ENCODE measurements around the gene TBC1D8. TPM values are rescaled to one million over a fixed set of nuclear protein-coding genes. Genes with fewer than 3 reads are reported as not detected.

Gene TBC1D8
- total and polyA plus RNA-seq, 2 of the 13 experiments (the other 11 are each of a cell fraction or from before 2014, with no cell fraction given): 45.1 to 95.4 TPM

- TF ChIP-seq ZNF841 (CRISPR knock-in tag; IDR thresholded peaks at IDR 0.05; ENCODE audit: borderline replicate concordance) (0 out of 2 replicates have a peak, but pooled peaks have one; percentile 28), KAT7 (CRISPR knock-in tag; IDR thresholded peaks at IDR 0.05; ENCODE audit: borderline replicate concordance) (0 out of 2 replicates have a peak, but pooled peaks have one; percentile 14), SSRP1 (CRISPR knock-in tag; IDR thresholded peaks at IDR 0.05) (peak; percentile 68; the same call in 1 of the 2 replicates), ZNF343 (CRISPR knock-in tag; IDR thresholded peaks at IDR 0.05) (no peak), ZBTB49 (CRISPR knock-in tag; IDR thresholded peaks at IDR 0.05; ENCODE audit: borderline replicate concordance) (no peak), SP1 (IDR thresholded peaks at IDR 0.05) (no peak), SP1 (CRISPR knock-in tag; IDR thresholded peaks at IDR 0.05) (peak; percentile 68; the same call in 1 of the 2 replicates), ZNF777 (CRISPR knock-in tag; IDR thresholded peaks at IDR 0.05) (peak; percentile 75), BCLAF1 (IDR thresholded peaks at IDR 0.05) (no peak), ZNF761 (CRISPR knock-in tag; conservative IDR thresholded peaks at IDR 0.05) (peak; percentile 46; the same call in 1 of the 2 replicates), TRAFD1 (CRISPR knock-in tag; IDR thresholded peaks at IDR 0.05; ENCODE audit: borderline replicate concordance) (no peak), SIN3A (IDR thresholded peaks at IDR 0.05; ENCODE audit: borderline replicate concordance, low read depth, low read length) (peak; percentile 79; the same call in 1 of the 2 replicates), ZNF550 (CRISPR knock-in tag; IDR thresholded peaks at IDR 0.05; ENCODE audit: borderline replicate concordance) (no peak), ZNF792 (CRISPR knock-in tag; IDR thresholded peaks at IDR 0.05) (peak; percentile 52; the same call in 1 of the 2 replicates)
- TF ChIP-seq, protein P1, sequence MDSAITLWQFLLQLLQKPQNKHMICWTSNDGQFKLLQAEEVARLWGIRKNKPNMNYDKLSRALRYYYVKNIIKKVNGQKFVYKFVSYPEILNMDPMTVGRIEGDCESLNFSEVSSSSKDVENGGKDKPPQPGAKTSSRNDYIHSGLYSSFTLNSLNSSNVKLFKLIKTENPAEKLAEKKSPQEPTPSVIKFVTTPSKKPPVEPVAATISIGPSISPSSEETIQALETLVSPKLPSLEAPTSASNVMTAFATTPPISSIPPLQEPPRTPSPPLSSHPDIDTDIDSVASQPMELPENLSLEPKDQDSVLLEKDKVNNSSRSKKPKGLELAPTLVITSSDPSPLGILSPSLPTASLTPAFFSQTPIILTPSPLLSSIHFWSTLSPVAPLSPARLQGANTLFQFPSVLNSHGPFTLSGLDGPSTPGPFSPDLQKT (CRISPR knock-in tag; IDR thresholded peaks at IDR 0.05; ENCODE audit: borderline replicate concordance): no peak
- TF ChIP-seq, protein P2, sequence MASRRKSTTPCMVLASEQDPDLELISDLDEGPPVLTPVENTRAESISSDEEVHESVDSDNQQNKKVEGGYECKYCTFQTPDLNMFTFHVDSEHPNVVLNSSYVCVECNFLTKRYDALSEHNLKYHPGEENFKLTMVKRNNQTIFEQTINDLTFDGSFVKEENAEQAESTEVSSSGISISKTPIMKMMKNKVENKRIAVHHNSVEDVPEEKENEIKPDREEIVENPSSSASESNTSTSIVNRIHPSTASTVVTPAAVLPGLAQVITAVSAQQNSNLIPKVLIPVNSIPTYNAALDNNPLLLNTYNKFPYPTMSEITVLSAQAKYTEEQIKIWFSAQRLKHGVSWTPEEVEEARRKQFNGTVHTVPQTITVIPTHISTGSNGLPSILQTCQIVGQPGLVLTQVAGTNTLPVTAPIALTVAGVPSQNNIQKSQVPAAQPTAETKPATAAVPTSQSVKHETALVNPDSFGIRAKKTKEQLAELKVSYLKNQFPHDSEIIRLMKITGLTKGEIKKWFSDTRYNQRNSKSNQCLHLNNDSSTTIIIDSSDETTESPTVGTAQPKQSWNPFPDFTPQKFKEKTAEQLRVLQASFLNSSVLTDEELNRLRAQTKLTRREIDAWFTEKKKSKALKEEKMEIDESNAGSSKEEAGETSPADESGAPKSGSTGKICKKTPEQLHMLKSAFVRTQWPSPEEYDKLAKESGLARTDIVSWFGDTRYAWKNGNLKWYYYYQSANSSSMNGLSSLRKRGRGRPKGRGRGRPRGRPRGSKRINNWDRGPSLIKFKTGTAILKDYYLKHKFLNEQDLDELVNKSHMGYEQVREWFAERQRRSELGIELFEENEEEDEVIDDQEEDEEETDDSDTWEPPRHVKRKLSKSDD (CRISPR knock-in tag; IDR thresholded peaks at IDR 0.05; ENCODE audit: low read depth): peak; percentile 47; the same call in 1 of the 2 replicates
- TF ChIP-seq, protein P3, sequence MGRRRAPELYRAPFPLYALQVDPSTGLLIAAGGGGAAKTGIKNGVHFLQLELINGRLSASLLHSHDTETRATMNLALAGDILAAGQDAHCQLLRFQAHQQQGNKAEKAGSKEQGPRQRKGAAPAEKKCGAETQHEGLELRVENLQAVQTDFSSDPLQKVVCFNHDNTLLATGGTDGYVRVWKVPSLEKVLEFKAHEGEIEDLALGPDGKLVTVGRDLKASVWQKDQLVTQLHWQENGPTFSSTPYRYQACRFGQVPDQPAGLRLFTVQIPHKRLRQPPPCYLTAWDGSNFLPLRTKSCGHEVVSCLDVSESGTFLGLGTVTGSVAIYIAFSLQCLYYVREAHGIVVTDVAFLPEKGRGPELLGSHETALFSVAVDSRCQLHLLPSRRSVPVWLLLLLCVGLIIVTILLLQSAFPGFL (CRISPR knock-in tag; IDR thresholded peaks at IDR 0.05): no peak
These were observed at the start of gene TBC1D8 (continued) for GRCh38 chr2:101151146-101151858.

All from HepG2 (cell line).